ENCODE results near the gene MALT1. TPM values are rescaled to one million over a fixed set of nuclear protein-coding genes. Genes with fewer than 3 reads are reported as not detected.

Gene MALT1
- total RNA-seq, 4 donors from 2014 or later: 18.5 to 45.6 (median 30.1) TPM

- TF ChIP-seq CTCF (IDR thresholded peaks at IDR 0.05): no peak
- ATAC-seq (ENCODE audit: low FRiP score) (no peak), DNase-seq (ENCODE audit: low spot score) (no peak)
These were observed 17.3 kb upstream of the MALT1 start for GRCh38 chr18:58653814-58654509.

DNA sequence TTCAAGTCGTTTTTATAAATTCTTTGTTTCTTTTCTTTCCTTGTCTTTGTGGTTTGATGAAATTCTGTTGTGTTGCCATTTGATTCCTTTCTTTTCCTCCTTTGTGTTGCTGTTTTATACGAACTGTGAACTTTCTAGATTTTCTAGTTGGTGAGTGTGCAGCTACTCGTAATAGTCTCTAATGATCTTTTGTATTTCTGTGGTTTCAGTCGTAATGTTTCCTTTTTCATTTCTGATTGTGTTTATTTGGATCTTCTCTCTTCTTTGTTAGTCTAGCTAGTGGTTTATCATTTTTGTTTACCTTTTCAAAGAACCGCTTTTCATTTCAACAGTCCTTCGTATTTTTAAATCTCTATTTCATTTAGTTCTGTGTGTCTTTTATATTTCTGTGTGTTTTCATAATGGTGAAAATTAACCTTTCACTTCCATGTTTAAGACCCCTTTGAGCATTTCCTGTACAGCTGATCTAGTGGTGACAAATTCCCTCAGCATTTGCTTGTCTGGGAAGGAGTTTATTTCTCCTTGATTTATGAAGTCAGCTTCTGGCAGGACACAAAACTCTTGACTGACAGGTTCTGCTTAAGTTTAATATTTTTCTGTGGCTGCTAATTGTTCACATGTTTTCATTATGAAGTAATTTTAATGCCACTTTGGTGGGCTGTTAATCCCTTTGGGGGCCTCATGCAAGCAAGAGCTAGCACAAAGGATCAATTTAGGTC is 16.2 kb upstream of the MALT1 start:
- DNase-seq (ENCODE audit: low spot score) (no peak), ATAC-seq (ENCODE audit: low FRiP score) (no peak)
- TF ChIP-seq CTCF (IDR thresholded peaks at IDR 0.05): no peak

- no peak for TF ChIP-seq CTCF (IDR thresholded peaks at IDR 0.05)
- ATAC-seq (ENCODE audit: low FRiP score): no peak
- DNase-seq (ENCODE audit: low spot score): no peak
These were observed 14.2 kb upstream of the MALT1 start for GRCh38 chr18:58657081-58657480.

- DNase-seq (ENCODE audit: low spot score) (no peak), ATAC-seq (ENCODE audit: low FRiP score) (no peak)
- no peak for TF ChIP-seq CTCF (IDR thresholded peaks at IDR 0.05)
These were observed 13.8 kb upstream of the MALT1 start for GRCh38 chr18:58657494-58657893.

DNA sequence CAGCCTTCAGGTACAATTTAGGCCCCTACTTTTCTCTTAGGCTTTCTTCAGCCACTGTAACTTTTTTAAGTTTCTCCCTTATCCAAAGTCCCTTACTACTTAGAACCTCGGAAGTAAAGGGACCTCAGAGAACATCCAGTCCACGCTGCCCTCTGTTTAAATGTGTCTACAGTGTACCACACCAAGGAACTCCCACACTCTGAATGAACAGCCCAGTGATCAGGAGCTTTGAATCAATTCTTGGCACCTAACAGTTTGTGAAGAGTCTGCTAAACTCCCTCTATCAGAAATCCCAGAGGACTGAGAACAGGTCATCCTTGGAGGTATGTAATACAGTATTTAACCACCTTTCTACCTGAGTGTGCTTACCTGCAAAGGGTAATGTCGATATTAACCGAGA is 11.6 kb upstream of the MALT1 start:
- DNase-seq (ENCODE audit: low spot score) (no peak), ATAC-seq (ENCODE audit: low FRiP score) (no peak)
- no peak for TF ChIP-seq CTCF (IDR thresholded peaks at IDR 0.05)

DNA sequence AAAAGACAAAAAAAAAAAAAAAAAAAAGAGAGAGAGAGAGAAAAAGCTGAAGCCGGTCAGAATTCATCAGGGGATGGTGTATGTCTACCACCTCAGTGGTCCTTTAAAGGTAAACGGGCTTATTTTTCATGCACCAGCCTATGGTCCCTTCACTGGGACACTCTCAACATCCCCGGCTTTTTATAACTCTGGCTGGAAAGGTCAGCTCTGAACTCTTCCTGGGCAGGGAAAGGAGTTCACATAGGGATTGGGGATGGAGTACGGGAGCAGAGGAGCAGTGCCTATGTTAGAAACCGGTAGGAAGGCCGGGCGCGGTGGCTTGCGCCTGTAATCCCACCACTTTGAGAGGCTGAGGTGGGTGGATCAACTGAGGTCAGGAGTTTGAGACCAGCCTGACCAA is 10.3 kb upstream of the MALT1 start:
- DNase-seq (ENCODE audit: low spot score) (no peak), ATAC-seq (ENCODE audit: low FRiP score) (no peak)
- no peak for TF ChIP-seq CTCF (IDR thresholded peaks at IDR 0.05)

DNA sequence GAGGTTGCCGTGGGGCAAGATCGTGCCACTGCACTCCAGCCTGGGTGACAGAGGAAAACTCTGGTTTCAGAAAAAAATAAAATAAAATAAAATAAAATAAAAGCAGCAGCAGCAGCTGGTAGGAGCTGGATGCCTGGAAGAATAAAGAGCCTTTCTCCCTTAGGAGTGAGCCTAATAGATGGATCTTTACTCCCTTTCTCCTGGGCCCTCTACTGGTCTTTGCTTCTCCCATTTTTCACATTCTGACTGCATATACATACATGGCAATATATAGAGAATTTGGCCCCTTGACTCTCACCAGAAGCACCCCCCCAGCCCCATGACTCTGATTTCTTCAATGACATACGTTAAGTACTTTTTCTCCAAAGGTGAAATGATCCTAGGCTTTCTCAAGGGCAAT is 9.8 kb upstream of the MALT1 start:
- DNase-seq (ENCODE audit: low spot score) (no peak), ATAC-seq (ENCODE audit: low FRiP score) (no peak)
- TF ChIP-seq CTCF (IDR thresholded peaks at IDR 0.05): no peak

Data from omental fat pad (tissue), 4 donors.